ENCODE measurements around the gene PLEKHD1. TPM values are rescaled to one million over a fixed set of nuclear protein-coding genes. Genes with fewer than 3 reads are reported as not detected.

Gene PLEKHD1
- total and polyA plus RNA-seq, 9 of the 15 experiments (the other 6 are each of a cell fraction or from before 2014, with no cell fraction given) = not detected

- no TSS peak for BruUV-seq (replicated peaks)
- ATAC-seq (no peak), DNase-seq (ENCODE audit: extremely low read depth in 1 of 4, low spot score in 3 of 4) (no peak), FAIRE-seq (no peak)
- no peaks in the 10 kb centered on the region; a peak in 1 of 5 replicates for H3K4me1 ChIP-seq (replicated peaks in 1 of 2; ENCODE audit: control insufficient read depth in 2 of 2, insufficient read depth in 2 of 2, low read length in 2 of 2)
- in situ Hi-C loops (cut with MboI) (loop anchor here (25.0 kb wide), 2 partner anchors 212 to 612 kb away; partner anchors contain the start of gene GALNT16), intact Hi-C loops (cut with micrococcal nuclease) (no loop called here)
- no peak overlapping the region for H2AFZ ChIP-seq (ENCODE audit: low read depth, low read length)
- H3K9me1 ChIP-seq (ENCODE audit: control insufficient read depth, insufficient read depth, low read length) = no peaks in the 10 kb centered on the region
- no peaks in the 10 kb centered on the region for H4K20me1 ChIP-seq (replicated peaks; ENCODE audit: control insufficient read depth, insufficient read depth, low read length)
- 5% methylated on average over 3 of the region's 3 CpGs for WGBS (ENCODE audit: insufficient coverage, low coverage, missing lambda C conversion rate)
- no peak overlapping the region for H3K4me2 ChIP-seq (ENCODE audit: insufficient read depth, low read length)
- CTCF ChIA-PET (ENCODE audit: low intra/inter-chr PET ratio) = no interaction called here
- H3K9me3 ChIP-seq (replicated peaks; ENCODE audit: control insufficient read depth, insufficient read depth, low read depth, low read length) = no peaks in the 10 kb centered on the region
- POLR2A ChIA-PET = no interaction called here
- no peak overlapping the region for H3K4me3 ChIP-seq
- H3K79me2 ChIP-seq (ENCODE audit: control insufficient read depth, insufficient read depth, low read length) = no peaks in the 10 kb centered on the region
- no peaks in the 10 kb centered on the region for H3K36me3 ChIP-seq (ENCODE audit: control insufficient read depth, insufficient read depth, low read length)
- H3K9ac ChIP-seq (ENCODE audit: insufficient read depth in 1 of 2, low read depth in 2 of 2, low read length in 2 of 2) = no peak overlapping the region
- H3K27ac ChIP-seq (ENCODE audit: extremely low read depth, low read depth, low read length) = no peak overlapping the region
- peaks cover 10 to 19% of the 10 kb centered on the region in 2 experiments; a peak in 2 of 5 replicates for H3K27me3 ChIP-seq (ENCODE audit: control insufficient read depth in 2 of 2, insufficient read depth in 2 of 2, low read length in 2 of 2)
- no peak for TF ChIP-seq KLF6 (CRISPR knock-in tag; IDR thresholded peaks at IDR 0.05; ENCODE audit: borderline replicate concordance)
- no peak for TF ChIP-seq NFE2L1 (tag; IDR thresholded peaks at IDR 0.05; ENCODE audit: borderline replicate concordance, low read depth)
- no peak for TF ChIP-seq TAL1 (IDR thresholded peaks at IDR 0.05)
- no peak for TF ChIP-seq ETV5 (CRISPR knock-in tag; IDR thresholded peaks at IDR 0.05; ENCODE audit: low read depth)
- TF ChIP-seq GABPB2 (CRISPR knock-in tag; conservative IDR thresholded peaks at IDR 0.05) = no peak
- no peak for TF ChIP-seq ZBTB2 (IDR thresholded peaks at IDR 0.05)
- TF ChIP-seq CHCHD3 (CRISPR knock-in tag; IDR thresholded peaks at IDR 0.05) = no peak
- no peak for TF ChIP-seq NEUROD1 (IDR thresholded peaks at IDR 0.05; ENCODE audit: borderline replicate concordance, low read depth, low read length, partially characterized antibody)
- no peak for TF ChIP-seq ZZZ3 (IDR thresholded peaks at IDR 0.05)
- no peak for TF ChIP-seq HNRNPK (IDR thresholded peaks at IDR 0.05; ENCODE audit: low read depth, low read length, poor library complexity, severe bottlenecking)
- no peak for TF ChIP-seq ZC3H8 (IDR thresholded peaks at IDR 0.05)
- no peak for TF ChIP-seq SREBF1 (IDR thresholded peaks at IDR 0.05; ENCODE audit: borderline replicate concordance, low read depth, low read length)
- TF ChIP-seq TCF3 (CRISPR knock-in tag; IDR thresholded peaks at IDR 0.05) = no peak
- no peak for TF ChIP-seq ZNF655 (CRISPR knock-in tag; IDR thresholded peaks at IDR 0.05)
Observed at GRCh38 chr14:69473946-69474345, 10.6 kb upstream of the PLEKHD1 start.

Data from K562 (cell line).